DND-41 (cell line): ENCODE data around the gene FN3K.

Experiments used
- CTCF ChIP-seq: IDR thresholded peaks from 2 replicates; pipeline ENCODE4 v1.5.1; 2012; ENCODE audit warnings: borderline replicate concordance, low read length, moderate library complexity, mild to moderate bottlenecking; ENCODE audit not compliant: poor library complexity, severe bottlenecking; ENCODE audit errors: extremely low read depth
- EZH2 ChIP-seq: IDR thresholded peaks from 3 replicates; pipeline ENCODE4 v1.6.1; 2012; ENCODE audit warnings: borderline replicate concordance, low read depth, mild to moderate bottlenecking, moderate library complexity, low read length, inconsistent platforms; ENCODE audit not compliant: severe bottlenecking

DNA sequence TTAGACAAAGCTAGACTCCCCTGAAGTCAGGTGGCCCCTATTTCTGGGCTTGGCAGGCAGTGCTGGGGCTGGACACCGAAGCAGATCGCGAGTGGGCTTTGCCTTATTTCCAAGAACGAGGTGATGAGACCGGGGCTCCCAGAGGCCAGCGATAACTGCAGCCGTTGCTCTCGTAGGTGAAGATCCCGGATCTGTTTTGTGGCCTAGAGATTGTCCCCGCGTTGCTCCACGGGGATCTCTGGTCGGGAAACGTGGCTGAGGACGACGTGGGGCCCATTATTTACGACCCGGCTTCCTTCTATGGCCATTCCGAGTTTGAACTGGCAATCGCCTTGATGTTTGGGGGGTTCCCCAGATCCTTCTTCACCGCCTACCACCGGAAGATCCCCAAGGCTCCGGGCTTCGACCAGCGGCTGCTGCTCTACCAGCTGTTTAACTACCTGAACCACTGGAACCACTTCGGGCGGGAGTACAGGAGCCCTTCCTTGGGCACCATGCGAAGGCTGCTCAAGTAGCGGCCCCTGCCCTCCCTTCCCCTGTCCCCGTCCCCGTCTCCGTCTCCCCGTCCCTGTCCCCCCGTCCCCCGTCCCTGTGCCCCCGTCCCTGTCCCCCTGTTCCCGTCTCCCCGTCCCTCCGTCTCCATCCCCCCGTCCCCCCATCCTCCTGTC is 15.0 kb downstream of the FN3K start:
- TF ChIP-seq CTCF (no peak), EZH2 (no peak)
